22Rv1 (cell line): ENCODE results near the gene BCAP31.

Experiments used
- ZFX ChIP-seq: fragments of 450-650 bp; IDR thresholded peaks from 2 replicates; pipeline ENCODE4 v1.6.1; 2017; ENCODE audit warnings: antibody characterized with exemption, borderline replicate concordance
- TF ChIP-seq, protein P1 (sequence below): fragments of 450-650 bp; IDR thresholded peaks from 2 replicates; pipeline ENCODE4 v1.5.1; 2017; ENCODE audit warnings: mild to moderate bottlenecking

- TF ChIP-seq, protein P1, sequence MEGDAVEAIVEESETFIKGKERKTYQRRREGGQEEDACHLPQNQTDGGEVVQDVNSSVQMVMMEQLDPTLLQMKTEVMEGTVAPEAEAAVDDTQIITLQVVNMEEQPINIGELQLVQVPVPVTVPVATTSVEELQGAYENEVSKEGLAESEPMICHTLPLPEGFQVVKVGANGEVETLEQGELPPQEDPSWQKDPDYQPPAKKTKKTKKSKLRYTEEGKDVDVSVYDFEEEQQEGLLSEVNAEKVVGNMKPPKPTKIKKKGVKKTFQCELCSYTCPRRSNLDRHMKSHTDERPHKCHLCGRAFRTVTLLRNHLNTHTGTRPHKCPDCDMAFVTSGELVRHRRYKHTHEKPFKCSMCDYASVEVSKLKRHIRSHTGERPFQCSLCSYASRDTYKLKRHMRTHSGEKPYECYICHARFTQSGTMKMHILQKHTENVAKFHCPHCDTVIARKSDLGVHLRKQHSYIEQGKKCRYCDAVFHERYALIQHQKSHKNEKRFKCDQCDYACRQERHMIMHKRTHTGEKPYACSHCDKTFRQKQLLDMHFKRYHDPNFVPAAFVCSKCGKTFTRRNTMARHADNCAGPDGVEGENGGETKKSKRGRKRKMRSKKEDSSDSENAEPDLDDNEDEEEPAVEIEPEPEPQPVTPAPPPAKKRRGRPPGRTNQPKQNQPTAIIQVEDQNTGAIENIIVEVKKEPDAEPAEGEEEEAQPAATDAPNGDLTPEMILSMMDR, result no peak
- TF ChIP-seq ZFX, result no peak
Observed at GRCh38 chrX:153719238-153719637, 4.9 kb downstream of the BCAP31 start.
